Measurements from ENCODE around the gene FBXO31. TPM values are rescaled to one million over a fixed set of nuclear protein-coding genes. Genes with fewer than 3 reads are reported as not detected.
A peak's percentile ranks its signal among the peaks of the same experiment; 100 is the strongest.

The FBXO31 gene
- total and polyA plus RNA-seq, 9 of the 15 experiments (the other 6 are each of a cell fraction or from before 2014, with no cell fraction given): 0.18 to 33.3 (median 10.9) TPM

DNA sequence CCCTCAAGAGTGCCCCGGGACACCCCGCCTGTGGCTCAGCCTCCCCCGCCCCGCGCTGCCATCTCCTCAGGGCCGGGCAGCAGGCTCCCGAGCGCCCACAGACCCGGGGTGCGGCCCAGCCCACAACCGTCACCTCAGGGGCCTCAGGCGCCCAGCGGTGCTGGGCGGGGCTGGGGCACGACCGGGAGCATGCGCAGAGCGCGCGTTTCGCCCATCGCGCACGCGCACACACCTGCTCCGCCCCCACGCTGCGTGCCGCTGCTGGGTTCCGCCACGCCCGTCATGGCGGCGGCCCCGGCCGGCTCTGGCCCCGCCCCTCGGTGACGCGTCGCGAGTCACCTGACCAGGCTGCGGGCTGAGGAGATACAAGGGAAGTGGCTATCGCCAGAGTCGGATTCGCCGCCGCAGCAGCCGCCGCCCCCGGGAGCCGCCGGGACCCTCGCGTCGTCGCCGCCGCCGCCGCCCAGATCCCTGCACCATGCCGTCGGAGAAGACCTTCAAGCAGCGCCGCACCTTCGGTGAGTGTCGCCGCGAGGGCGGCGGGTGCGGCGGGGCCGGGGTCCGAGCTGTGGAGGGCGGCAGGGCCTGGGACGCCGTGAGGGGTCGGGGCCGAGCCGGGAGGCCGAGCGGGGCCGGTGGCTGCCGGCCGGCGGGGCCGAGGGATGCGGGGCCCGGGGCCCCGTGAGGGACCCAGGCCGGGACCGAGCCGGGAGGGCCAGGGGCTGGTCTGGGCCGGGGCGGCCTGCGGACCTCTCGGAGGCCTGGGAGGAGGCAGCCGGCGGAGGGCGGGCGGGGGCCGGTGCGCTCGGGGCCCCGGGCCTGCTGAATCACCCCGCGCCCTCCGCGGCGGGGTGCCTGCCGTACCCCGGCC is 8.6 kb upstream of the FBXO31 start, which contains the start of gene MAP1LC3B (continued):
- peak; percentile 73 for TF ChIP-seq POLR2AphosphoS5 (IDR thresholded peaks at IDR 0.05; ENCODE audit: control insufficient read depth, insufficient read depth, low read depth, low read length)
- TF ChIP-seq CCAR2 (IDR thresholded peaks at IDR 0.05; ENCODE audit: low read depth, low read length): no peak
- TF ChIP-seq HMGN3 (IDR thresholded peaks at IDR 0.05; ENCODE audit: borderline replicate concordance, extremely low read depth, insufficient read length, low read depth, low read length): peak; percentile 93
- TF ChIP-seq, protein P1, sequence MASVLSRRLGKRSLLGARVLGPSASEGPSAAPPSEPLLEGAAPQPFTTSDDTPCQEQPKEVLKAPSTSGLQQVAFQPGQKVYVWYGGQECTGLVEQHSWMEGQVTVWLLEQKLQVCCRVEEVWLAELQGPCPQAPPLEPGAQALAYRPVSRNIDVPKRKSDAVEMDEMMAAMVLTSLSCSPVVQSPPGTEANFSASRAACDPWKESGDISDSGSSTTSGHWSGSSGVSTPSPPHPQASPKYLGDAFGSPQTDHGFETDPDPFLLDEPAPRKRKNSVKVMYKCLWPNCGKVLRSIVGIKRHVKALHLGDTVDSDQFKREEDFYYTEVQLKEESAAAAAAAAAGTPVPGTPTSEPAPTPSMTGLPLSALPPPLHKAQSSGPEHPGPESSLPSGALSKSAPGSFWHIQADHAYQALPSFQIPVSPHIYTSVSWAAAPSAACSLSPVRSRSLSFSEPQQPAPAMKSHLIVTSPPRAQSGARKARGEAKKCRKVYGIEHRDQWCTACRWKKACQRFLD (CRISPR knock-in tag; IDR thresholded peaks at IDR 0.05): peak; percentile 6
- no peak for TF ChIP-seq KLF10 (CRISPR knock-in tag; IDR thresholded peaks at IDR 0.05)
- peak; percentile 42; the same call in 1 of the 2 replicates for TF ChIP-seq CHD2 (IDR thresholded peaks at IDR 0.05; ENCODE audit: low read depth, low read length)
- TF ChIP-seq CHD7 (IDR thresholded peaks at IDR 0.05; ENCODE audit: low read depth, low read length): no peak
- TF ChIP-seq DIDO1 (tag; IDR thresholded peaks at IDR 0.05; ENCODE audit: low read depth): no peak
- no peak for TF ChIP-seq NCOA2 (IDR thresholded peaks at IDR 0.05; ENCODE audit: partially characterized antibody in 2 of 2)
- TF ChIP-seq NR2F6 (CRISPR knock-in tag; IDR thresholded peaks at IDR 0.05): no peak
- peak; percentile 82 for TF ChIP-seq FIP1L1 (IDR thresholded peaks at IDR 0.05; ENCODE audit: low read depth, low read length, poor library complexity, severe bottlenecking)
- TF ChIP-seq RBM15 (IDR thresholded peaks at IDR 0.05; ENCODE audit: insufficient read depth, low read length): no peak
- TF ChIP-seq ZFP36 (IDR thresholded peaks at IDR 0.05; ENCODE audit: low read depth, low read length, partially characterized antibody): peak; percentile 4

Data from K562 (cell line).